ENCODE measurements around the gene ZCCHC8.
"Not testable (repeated sequence)": the region's sequence is repeated elsewhere in the genome, so short reads cannot be mapped to it uniquely, and the experiment has no call there.

The ZCCHC8 gene

GRCh38 chr12:122454250-122454721 lies 46.4 kb downstream of the ZCCHC8 start:
- H3K36me3 ChIP-seq (ENCODE audit: low read depth): no peaks in the 10 kb centered on the region
- no peak for TF ChIP-seq CTCF (IDR thresholded peaks at IDR 0.05; ENCODE audit: poor library complexity, severe bottlenecking)
- peaks cover 4% of the 10 kb centered on the region for H3K4me1 ChIP-seq (ENCODE audit: insufficient read depth, poor library complexity, severe bottlenecking)
- ATAC-seq (ENCODE audit: low read depth) (no peak), DNase-seq (ENCODE audit: low spot score) (no peak)
- no peaks in the 10 kb centered on the region for H3K9me3 ChIP-seq (ENCODE audit: severe bottlenecking)
- H3K4me3 ChIP-seq (ENCODE audit: severe bottlenecking): no peak overlapping the region
- H3K27me3 ChIP-seq (ENCODE audit: insufficient read depth, poor library complexity, severe bottlenecking): no peaks in the 10 kb centered on the region
- H3K27ac ChIP-seq (ENCODE audit: poor library complexity, severe bottlenecking): peak overlapping the region; percentile 44

GRCh38 chr12:122452701-122453285 lies 47.9 kb downstream of the ZCCHC8 start:
- peaks cover 9% of the 10 kb centered on the region for H3K4me1 ChIP-seq (ENCODE audit: insufficient read depth, poor library complexity, severe bottlenecking)
- no peak for ATAC-seq (ENCODE audit: low read depth)
- no peaks in the 10 kb centered on the region for H3K36me3 ChIP-seq (ENCODE audit: low read depth)
- DNase-seq (ENCODE audit: low spot score): no peak
- H3K27me3 ChIP-seq (ENCODE audit: insufficient read depth, poor library complexity, severe bottlenecking): no peaks in the 10 kb centered on the region
- H3K27ac ChIP-seq (ENCODE audit: poor library complexity, severe bottlenecking): peak overlapping the region; percentile 44
- H3K4me3 ChIP-seq (ENCODE audit: severe bottlenecking): no peak overlapping the region
- no peak for TF ChIP-seq CTCF (IDR thresholded peaks at IDR 0.05; ENCODE audit: poor library complexity, severe bottlenecking)
- no peaks in the 10 kb centered on the region for H3K9me3 ChIP-seq (ENCODE audit: severe bottlenecking)

- Histone ChIP-seq H3K27me3 (ENCODE audit: insufficient read depth, poor library complexity, severe bottlenecking) (no peaks in the 10 kb centered on the region), H3K27ac (ENCODE audit: poor library complexity, severe bottlenecking) (peak overlapping the region; percentile 39), H3K4me3 (ENCODE audit: severe bottlenecking) (no peak overlapping the region), H3K9me3 (ENCODE audit: severe bottlenecking) (no peaks in the 10 kb centered on the region), H3K36me3 (ENCODE audit: low read depth) (no peaks in the 10 kb centered on the region), H3K4me1 (ENCODE audit: insufficient read depth, poor library complexity, severe bottlenecking) (peaks cover 14% of the 10 kb centered on the region)
- ATAC-seq (ENCODE audit: low read depth) (peak; percentile 99), DNase-seq (ENCODE audit: low spot score) (no peak)
- TF ChIP-seq CTCF (IDR thresholded peaks at IDR 0.05; ENCODE audit: poor library complexity, severe bottlenecking): no peak
Observed at GRCh38 chr12:122449317-122449716, 51.4 kb downstream of the ZCCHC8 start.

GRCh38 chr12:122447825-122448224 lies 52.9 kb downstream of the ZCCHC8 start:
- DNase-seq (ENCODE audit: low spot score); H3K4me3 ChIP-seq (ENCODE audit: severe bottlenecking); H3K9me3 ChIP-seq (ENCODE audit: severe bottlenecking); H3K27ac ChIP-seq (ENCODE audit: poor library complexity, severe bottlenecking); H3K27me3 ChIP-seq (ENCODE audit: insufficient read depth, poor library complexity, severe bottlenecking); H3K36me3 ChIP-seq (ENCODE audit: low read depth); ATAC-seq (ENCODE audit: low read depth): not testable (repeated sequence)
- peaks cover 14% of the 10 kb centered on the region for H3K4me1 ChIP-seq (ENCODE audit: insufficient read depth, poor library complexity, severe bottlenecking)

- Histone ChIP-seq H3K27ac (ENCODE audit: poor library complexity, severe bottlenecking) (peak overlapping the region; percentile 11), H3K4me1 (ENCODE audit: insufficient read depth, poor library complexity, severe bottlenecking) (peaks cover 14% of the 10 kb centered on the region)
- H3K9me3 ChIP-seq (ENCODE audit: severe bottlenecking); ATAC-seq (ENCODE audit: low read depth); H3K4me3 ChIP-seq (ENCODE audit: severe bottlenecking); DNase-seq (ENCODE audit: low spot score); H3K36me3 ChIP-seq (ENCODE audit: low read depth); H3K27me3 ChIP-seq (ENCODE audit: insufficient read depth, poor library complexity, severe bottlenecking): not testable (repeated sequence)
Observed at GRCh38 chr12:122446390-122446789, 54.3 kb downstream of the ZCCHC8 start.

- not testable (repeated sequence) for H3K4me1 ChIP-seq (ENCODE audit: insufficient read depth, poor library complexity, severe bottlenecking); DNase-seq (ENCODE audit: low spot score); H3K4me3 ChIP-seq (ENCODE audit: severe bottlenecking); H3K36me3 ChIP-seq (ENCODE audit: low read depth); ATAC-seq (ENCODE audit: low read depth); H3K9me3 ChIP-seq (ENCODE audit: severe bottlenecking); H3K27me3 ChIP-seq (ENCODE audit: insufficient read depth, poor library complexity, severe bottlenecking); H3K27ac ChIP-seq (ENCODE audit: poor library complexity, severe bottlenecking)
Observed at GRCh38 chr12:122444071-122444470, 56.7 kb downstream of the ZCCHC8 start.

- DNase-seq (ENCODE audit: low spot score); H3K27me3 ChIP-seq (ENCODE audit: insufficient read depth, poor library complexity, severe bottlenecking); H3K4me3 ChIP-seq (ENCODE audit: severe bottlenecking); H3K27ac ChIP-seq (ENCODE audit: poor library complexity, severe bottlenecking); ATAC-seq (ENCODE audit: low read depth); H3K4me1 ChIP-seq (ENCODE audit: insufficient read depth, poor library complexity, severe bottlenecking); H3K9me3 ChIP-seq (ENCODE audit: severe bottlenecking); H3K36me3 ChIP-seq (ENCODE audit: low read depth): not testable (repeated sequence)
Observed at GRCh38 chr12:122438822-122439221, 61.9 kb downstream of the ZCCHC8 start.
